Stimulated activated CD8-positive, alpha-beta memory T cell treated with anti-CD3 and anti-CD28 coated beads, Interleukin-2, amount 100 ng/mL, for 48 hours (primary cell): Measurements from ENCODE around the gene BCKDHA.

Experiments
- DNase-seq, 2 donors: peaks; one replicate each; pipeline ENCODE4 v3.0.0-alpha.2; 2020; ENCODE audit warnings: low read depth in 2 of 2

Gene BCKDHA

GRCh38 chr19:41397086-41398049 is at the start of gene BCKDHA, which contains the start of gene EXOSC5:
Gene BCKDHA, plus strand, starts transcription at chr19:41397818. Its CDS starts 10 bp downstream, at chr19:41397828.
Gene EXOSC5, minus strand, starts transcription at chr19:41397359. Its CDS starts 31 bp downstream, at chr19:41397328.
- peak; percentile 99 for DNase-seq

DNA sequence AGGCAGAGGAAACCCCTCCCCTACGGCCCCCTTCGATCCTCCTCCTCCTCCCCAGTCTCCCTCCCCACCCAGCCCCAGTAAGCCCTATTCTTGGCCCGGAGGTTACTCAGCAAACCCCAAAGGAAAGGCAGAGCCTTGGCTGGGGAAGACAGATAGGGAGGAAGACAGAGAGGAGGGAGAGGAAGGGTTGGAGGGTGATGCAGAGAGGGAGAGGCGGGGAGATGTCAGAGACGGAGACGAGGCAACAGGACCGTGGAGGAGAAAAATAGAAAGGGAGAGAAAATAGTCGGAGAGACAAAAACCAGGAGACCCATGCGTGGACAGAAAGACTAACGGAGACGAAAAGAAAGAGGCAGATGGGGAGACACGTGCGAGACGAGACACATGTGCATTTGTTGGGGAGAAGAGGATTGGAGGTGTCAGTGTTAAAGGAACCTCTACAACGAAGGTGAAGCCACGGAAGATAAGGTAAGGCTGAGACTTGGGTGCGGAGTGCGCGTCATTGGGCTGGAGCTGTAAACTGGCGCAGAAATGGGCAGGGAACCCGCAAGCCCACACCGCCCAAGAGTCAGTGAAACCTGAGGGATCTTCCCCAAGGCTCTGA is 46.8 kb upstream of the BCKDHA start:
- DNase-seq: no peak

DNA sequence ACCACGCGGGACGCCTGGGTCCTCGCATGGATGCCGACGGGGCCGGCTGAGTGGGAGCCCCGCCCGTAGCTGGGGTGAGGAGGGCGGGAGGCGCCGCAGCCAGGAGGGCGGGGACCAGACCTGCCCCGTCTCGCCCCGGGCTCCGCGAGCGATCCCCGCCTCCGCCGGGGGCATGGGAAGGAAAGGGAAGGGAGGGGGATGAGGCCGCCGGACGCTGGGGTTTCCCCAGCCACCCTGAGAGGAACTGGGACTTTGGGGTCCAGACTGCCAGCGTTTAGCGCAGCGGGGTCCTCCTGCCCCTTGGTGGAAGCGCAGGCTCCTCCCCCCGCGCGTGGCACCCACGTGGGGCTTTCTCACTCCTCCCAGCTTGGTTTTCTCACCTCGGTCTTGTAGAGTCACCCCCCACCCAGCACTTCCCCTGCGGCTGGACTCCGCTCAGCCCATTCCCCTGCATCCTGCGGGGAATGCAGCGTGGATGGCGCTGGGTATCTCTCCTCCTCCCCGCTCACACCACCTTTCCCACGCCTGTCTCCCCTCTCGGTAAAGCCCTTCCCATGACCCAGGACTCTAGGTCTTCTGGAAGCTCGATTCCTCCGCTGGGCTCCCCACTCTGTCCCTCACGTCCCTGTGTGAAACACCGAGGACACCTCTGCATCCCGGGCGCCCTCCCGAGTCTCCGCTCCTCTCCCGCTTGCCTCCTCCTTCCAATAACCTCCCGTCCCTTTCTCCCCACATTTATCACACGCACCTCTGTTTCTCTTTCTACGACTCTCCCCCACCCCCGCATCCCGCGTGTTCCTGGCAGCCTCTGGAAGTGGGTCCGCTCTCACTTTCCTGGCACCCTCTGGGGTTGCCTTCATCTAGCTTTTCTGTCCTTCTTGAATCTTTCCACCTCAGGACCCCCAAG is 46.0 kb upstream of the BCKDHA start:
- DNase-seq: peak; percentile 74 to 83

DNA sequence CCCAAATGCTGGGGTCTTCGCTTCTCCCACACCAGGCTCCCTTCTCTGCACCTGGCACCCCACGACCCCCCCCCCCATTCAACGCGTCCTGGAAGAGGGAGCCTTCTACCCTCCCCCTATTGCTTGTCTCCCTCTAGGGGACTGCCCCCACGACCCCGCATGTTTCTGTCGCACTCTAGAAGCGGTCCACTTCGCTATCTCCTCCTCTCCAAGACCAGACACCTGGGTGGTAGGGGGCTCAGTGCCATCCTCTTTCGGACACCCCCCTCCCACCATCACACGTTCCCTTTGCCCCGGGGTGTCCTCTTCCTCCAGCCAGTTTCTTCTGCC is 45.4 kb upstream of the BCKDHA start:
- no peak for DNase-seq

DNA sequence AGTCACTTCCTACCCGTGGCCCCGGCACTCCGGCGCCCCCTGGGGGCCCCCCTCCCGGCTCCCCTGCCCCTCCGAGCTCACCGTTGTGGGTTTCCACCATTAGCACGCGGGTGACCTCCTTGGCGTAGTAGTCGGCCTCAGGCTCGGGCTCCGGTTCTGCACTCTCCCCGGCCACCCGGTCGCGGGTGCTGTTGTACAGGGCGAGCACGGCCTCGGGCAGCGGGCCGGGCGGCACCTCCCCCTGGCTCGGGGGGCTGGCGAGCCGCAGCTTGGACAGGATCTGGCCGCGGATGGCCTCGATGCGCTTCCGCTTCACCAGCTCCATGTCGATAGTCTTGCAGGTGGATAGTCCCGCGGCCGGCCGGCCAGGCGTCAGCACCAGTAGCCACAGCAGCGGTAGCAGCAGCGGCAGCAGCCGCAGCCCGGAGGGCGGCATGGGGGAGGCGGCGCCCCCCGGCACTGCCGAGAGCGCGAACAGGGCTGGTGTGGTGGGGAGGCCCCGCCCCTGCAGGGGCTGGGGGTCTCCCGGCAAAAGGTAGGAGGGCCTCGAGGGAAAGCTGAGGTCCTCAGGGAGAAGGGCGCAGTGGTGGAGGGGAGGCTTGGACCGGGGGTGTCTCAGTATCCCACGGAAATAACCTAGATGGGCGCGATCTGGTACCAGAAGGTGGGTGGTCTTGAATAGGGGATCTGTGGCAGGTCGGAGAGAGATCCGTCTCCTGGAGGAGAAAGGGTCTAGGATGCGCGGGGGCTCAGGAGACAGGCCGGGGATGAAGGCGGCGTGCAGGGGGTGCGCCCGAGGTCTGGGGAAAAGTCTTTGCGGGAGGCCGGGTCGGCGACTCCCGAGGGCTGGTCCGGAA is 44.8 kb upstream of the BCKDHA start:
- peak; percentile 70 to 76 for DNase-seq

DNA sequence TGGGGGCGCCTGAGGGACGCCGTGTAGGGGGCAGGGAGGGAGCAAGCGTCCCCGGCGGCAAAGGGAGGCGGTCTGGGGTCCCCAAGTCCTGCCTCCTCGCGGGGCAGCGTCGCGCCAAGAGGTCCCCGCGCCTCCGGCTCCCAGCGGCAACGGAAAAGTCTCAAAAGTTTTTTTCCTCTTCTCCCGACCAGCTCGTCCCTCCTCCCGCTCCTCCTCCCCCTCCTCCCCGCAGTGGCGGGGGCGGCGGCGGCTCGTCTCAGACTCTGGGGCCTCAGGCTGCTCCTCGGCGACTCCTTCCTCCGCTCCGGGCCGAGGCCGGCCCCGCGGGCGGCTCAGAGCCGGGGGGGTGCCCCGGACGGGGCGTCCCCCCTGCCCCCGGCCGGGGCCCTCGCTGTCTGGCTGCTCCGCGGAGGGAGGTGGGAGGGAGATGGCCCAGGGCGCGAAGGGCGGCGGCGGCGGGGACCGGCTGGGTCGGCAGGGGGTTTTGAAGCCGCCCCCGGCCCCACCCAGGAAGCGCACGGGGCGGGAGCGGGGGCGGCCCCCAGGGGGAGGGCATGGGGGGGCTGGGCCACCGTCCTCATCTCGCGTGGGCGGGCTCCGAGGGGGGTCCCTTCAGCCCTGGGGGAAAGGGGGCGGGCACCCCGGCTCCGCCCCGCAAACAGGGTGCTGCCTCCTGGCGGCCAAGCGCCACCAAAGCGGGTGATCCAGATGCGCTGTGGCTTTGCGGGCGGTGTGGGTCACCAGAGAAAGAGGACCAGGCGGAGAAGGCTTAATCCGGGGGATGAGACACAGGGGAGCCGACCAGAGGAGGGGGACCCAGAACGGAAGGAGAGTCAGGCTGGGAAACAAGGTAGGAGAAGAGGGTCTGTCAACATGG is 43.9 kb upstream of the BCKDHA start, which contains the start of gene TGFB1:
Gene TGFB1, minus strand, starts transcription at position 457 of the 877 bp plus-strand sequence. CDS start 878 bp downstream, outside the sequence.
- DNase-seq: peak; percentile 82 to 89

DNA sequence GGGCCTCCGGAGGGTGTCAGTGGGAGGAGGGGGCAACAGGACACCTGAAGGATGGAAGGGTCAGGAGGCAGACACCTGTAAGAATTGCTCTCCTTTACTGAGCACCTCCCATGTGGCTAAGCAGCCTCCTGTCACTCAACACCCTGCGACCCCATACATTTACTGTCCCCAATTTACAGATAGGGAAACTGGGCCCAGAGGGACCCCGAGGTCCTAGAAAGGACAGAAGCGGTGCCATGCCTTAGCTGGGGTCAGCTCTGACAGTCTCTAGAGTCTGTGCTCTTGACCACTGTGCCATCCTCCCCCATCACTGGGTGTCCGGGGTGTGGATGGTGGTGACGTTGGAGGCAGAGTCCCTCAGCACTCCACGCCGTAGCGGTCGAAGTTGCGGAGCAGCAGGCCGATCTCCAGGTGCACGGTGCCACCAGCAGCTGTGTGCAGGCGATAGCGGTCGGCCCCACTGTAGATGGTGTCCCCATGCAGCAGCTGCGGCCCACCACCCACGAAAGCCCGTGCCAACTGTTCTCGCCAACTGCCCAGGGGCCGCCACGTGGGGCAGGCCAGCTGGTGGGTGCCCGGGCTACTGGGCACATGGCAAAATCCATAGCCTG is 43.2 kb upstream of the BCKDHA start:
- no peak for DNase-seq

DNA sequence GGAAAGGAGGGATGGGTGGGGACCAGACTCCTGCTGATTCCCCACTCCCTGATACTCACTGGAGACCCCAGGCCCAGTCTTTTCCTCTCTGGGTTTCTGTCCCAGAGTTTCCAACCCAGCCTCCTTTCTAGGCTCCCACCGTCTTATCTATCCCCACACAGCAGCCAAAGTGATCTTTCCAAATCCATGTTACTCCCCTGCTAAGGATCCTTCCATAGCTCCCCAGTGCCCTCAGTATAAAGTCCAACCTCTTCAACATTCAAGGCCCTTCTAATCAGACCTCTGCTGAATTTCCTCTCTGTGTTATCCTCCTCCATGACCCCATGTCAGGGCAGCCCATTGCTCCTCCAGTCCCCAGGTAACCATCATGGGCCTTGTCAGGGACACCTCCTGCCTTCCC is 42.6 kb upstream of the BCKDHA start:
- no peak for DNase-seq

DNA sequence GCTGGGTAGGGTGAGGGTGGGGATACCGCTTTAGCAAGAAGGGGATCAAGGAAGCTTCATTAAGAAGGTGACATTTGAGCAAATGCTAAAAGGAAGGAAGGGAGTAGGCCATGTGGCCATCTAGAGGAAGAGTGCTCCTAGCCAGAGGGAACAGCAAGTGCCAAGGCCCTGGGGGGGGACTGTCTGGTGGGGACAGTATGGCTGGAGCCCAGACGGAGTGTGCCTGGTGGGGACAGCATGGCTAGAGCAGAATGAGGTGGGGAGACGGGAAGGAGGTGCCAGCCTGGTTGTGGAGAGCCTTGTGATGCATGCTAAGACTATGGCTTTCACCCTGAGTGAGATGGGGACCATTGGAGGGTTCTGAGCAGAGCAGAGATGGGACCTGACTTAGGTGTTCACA is 41.8 kb upstream of the BCKDHA start:
- DNase-seq: no peak

GRCh38 chr19:41356984-41357739 is 40.5 kb upstream of the BCKDHA start:
- no peak for DNase-seq

- no peak for DNase-seq
Observed at GRCh38 chr19:41357746-41358145, 39.9 kb upstream of the BCKDHA start.

- no peak for DNase-seq
Observed at GRCh38 chr19:41359741-41360140, 37.9 kb upstream of the BCKDHA start.

DNA sequence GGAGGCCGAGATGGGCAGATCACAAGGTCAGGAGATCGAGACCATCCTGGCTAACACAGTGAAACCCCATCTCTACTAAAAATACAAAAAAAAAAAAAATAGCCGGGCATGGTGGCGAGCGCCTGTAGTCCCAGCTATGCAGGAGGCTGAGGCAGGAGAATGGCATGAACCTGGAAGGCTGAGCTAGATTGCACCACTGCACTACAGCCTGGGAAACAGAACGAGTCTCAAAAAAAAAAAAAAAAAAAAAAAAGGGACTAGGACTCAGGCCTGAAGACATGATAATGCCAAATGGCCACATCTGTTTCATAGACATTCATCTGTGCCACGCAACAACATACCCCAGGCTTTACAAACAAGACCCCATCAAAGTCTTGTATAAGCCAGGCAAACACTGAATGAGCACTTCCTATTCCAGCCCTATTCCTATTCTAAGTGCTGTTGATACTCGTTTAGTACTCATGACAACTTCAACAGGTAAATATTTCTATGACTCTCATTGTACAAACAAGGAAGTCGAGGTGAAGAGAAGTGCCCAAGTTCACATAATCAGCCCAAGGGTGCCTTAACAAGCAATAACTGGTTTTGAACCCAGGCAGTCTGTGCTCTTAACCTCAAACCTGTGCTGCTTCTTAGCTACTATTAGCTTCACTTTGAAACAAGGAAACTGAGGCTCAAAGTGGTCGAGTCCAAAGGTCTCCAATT is 35.3 kb upstream of the BCKDHA start:
- DNase-seq: no peak

- DNase-seq: no peak
Observed at GRCh38 chr19:41363371-41363752, 34.3 kb upstream of the BCKDHA start.

- DNase-seq: peak; percentile 92 to 96
Observed at GRCh38 chr19:41363753-41364523, 33.7 kb upstream of the BCKDHA start, which contains the start of gene B9D2. Gene B9D2, minus strand, starts transcription at chr19:41364149. Its CDS starts 630 bp downstream, at chr19:41363519.

- DNase-seq: no peak
Observed at GRCh38 chr19:41364524-41365391, 32.9 kb upstream of the BCKDHA start.
